ENCODE measurements around the gene CCDC28B.

- TF ChIP-seq POLR2A (IDR thresholded peaks at IDR 0.05) (no peak), CTCF (IDR thresholded peaks at IDR 0.05 in 8 of 11, conservative IDR thresholded peaks at IDR 0.05 in 3 of 11) (no peak), POLR2AphosphoS5 (IDR thresholded peaks at IDR 0.05) (peak in 2 of 3 donors; percentile 36 to 64)
These were observed 838 bp downstream of the CCDC28B start for GRCh38 chr1:32201011-32201855.

Data from spleen (tissue), 7 donors.